Measurements from ENCODE around the gene ABCG5. TPM values are rescaled to one million over a fixed set of nuclear protein-coding genes. Genes with fewer than 3 reads are reported as not detected.

The ABCG5 gene
- polyA plus RNA-seq, 4 donors = 0.39 to 0.47 (median 0.44) TPM

DNA sequence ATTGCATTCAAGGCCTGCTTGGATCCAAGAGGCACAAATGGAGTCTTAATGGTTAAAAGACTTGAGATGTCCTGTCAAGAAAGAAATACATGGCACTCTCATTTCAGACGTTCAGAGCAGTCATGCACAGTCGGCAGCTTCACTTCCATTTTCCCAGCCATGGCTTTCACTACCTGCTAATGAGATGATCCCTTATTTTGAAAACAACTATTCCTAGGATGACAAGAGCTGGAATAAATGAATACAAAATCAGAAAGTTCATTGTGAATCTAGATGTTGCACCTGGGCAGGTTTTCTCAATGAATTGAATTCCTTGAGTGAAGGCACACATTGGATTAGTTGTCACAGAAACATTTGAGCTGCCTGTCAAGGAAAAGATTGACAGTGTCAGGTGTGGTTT lies 25.7 kb downstream of the ABCG5 start:
- DNase-seq (ENCODE audit: low read depth in 4 of 4, low spot score in 3 of 4) = no peak

DNA sequence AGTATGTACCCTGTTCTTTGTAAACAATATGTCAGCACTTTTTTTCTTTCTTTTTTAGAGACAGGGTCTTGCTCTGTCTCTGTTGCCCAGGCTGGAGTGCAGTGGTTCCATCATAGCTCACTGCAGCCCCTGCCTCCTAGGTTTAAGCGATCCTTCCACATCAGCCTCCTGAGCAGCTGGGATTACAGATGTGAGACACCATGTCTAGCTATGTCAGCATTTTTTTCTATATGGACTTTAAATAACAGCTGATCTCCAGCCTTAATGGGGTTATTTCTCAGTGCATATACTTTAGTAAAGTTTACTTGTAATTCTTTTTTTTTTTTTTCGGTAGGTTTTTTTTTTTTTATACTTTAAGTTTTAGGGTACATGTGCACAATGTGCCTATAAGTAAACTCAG lies 26.6 kb downstream of the ABCG5 start:
- no peak for DNase-seq (ENCODE audit: low read depth in 4 of 4, low spot score in 3 of 4)

DNA sequence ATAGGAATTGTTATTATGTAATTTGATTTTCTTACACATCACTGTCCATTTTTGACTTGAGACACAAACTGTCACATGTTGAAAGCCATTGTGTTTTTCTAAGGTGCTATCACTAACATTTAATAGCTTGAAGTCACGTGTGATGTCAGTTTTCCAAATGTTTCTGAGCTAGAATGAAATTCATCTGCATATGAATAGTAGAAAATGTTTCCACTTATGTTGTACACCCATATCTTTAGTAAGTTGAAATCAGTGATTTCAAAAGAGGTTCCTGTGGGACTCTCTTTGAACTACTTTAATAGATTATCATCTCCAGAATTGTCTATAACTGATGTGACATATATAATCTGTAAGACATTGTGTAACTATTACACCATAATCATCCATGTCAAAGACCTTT lies 27.8 kb downstream of the ABCG5 start:
- DNase-seq (ENCODE audit: low read depth in 4 of 4, low spot score in 3 of 4) = no peak

DNA sequence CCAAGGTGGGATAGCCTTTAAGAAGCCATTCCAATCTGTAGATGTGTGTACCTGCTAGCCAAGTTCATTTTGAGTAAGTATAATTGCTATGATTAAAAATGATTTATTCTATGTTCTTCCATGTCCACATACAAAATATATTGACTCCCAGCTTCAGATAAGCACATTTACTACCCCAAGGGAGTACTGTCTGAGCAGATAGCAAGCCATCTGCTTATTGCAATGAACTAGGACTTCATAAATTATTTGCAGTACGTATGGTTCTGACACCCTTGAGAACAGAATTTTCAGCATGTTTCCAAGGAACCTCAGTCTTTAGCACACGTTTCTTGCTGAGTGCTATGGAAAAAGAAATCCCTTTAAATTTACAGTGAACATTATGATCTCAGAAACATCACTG lies 28.2 kb downstream of the ABCG5 start:
- DNase-seq (ENCODE audit: low read depth in 4 of 4, low spot score in 3 of 4) = no peak

DNA sequence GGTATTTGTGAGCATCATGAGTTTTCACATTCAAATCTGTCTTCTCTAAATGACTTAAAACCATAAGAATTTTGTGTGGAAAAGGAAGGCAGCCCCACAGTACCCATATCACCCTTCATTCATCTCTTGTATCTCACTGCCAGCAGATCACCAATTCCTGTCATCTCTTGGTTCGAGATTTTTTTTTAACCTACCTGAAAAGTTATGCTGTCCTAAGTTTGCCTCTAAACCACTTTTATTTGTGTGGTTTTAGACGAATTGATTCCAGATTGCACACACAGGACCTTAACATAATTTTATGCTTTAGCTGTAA lies 32.0 kb downstream of the ABCG5 start:
- DNase-seq (ENCODE audit: low read depth in 4 of 4, low spot score in 3 of 4) = no peak

DNA sequence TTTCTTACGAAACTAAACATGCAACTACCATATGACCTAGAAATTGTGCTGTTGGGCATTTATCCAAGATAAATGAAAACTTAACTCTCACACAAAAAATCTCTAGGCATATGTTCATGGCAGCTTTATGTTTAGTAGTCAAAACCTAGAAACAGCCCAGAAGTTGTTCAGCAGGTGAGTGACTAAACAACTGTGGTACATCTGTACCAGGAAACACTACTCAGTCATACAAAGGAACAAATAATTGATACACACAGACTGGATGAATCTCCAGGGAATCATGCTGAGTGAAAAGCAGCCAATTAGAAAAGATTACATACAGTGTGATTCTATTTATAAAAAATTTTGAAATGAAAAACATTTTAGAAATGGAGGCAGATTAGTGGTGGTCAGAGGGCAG lies 35.5 kb downstream of the ABCG5 start:
- DNase-seq (ENCODE audit: low read depth in 4 of 4, low spot score in 3 of 4) = no peak

DNA sequence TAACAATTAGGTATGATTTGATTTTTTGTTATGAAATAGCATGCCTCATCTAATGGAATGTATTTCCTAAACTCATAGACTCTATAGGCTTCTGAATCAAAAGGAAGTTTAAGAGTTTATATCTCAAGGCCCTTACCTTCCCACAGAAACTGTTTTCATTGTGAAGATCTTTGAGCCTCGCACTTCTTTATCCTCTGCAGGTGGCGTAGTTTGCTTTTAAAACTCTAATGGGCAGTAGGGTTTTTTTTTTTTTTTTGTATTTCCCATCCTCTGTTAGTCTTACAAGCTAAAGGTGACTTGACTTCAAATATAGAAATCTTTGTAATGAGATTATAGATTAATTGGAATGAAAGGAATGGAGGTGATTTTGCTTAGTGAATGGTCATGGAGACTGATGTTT lies 36.5 kb downstream of the ABCG5 start:
- no peak for DNase-seq (ENCODE audit: low read depth in 4 of 4, low spot score in 3 of 4)

DNA sequence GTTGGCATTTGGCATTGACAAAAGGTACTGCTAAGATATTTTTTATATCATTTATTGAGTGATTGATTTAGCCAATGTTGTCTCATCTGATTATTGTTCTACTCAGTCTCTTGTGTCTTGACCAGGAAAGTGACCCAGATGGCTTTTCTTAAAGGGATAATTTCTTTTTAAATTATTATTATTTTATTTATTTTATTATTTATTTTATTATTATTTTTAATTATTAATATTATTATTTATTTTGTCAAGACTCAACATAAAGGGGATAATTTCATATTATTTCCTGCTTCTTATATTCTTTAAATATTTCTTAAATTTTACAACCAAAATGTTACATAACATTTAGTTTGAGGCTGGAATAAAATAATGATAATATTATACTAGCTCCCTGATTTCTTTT lies 37.7 kb downstream of the ABCG5 start:
- DNase-seq (ENCODE audit: low read depth in 4 of 4, low spot score in 3 of 4) = no peak

DNA sequence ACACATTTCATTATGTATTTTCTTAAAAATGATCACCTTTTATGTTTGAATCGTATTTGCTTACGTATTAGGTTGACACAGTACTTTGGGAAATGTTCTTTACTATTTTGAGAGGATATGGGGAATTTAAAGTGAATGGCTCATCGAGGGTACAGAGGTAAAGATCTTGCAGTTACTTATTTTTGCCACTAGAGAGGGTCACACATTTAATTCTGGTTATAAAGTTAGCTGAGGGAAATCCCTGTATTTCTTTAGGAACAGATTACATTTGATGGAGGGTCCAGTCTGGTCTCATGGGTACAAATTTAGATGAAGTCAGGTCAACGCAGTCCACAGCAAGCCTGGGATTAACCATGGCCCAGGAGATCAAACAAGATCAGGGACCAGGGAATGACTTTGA lies 40.3 kb downstream of the ABCG5 start:
- DNase-seq (ENCODE audit: low read depth in 4 of 4, low spot score in 3 of 4) = no peak

DNA sequence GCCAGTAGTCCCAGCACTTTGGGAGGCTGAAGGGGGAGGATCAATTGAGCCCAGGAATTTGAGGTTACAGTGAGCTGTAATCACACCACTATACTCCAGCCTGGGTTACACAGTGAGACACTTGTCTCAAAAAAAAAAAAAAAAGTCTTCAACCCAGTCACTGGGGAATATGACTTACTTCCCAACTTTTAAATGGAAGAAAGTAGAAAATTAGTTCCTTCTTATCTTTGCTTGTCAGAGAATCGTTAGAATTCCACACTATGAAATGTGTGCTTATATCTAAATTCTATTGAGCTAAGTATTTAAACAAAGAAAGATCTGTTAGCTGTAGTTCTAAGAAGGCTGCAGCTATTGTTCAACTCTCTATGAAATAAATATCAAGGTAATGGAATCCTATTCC lies 42.4 kb downstream of the ABCG5 start:
- no peak for DNase-seq (ENCODE audit: low read depth in 4 of 4, low spot score in 3 of 4)

DNA sequence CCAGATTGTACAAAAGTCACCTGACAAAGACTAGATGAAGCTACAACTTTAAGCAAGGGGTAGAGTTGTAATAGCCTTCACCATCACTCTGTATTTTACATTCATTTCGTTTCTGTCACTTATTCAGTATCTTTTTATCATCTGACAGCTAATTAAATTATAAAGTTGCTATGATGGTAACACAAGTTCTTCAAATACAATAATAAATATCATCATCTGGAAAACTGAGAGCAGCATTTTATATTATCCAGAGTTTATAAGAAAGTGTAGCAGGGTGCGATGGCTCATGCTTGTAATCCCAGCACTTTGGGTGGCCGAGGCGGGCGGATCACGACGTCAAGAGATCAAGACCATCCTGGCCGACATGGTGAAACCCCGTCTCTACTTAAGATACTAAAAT lies 43.7 kb downstream of the ABCG5 start:
- DNase-seq (ENCODE audit: low read depth in 4 of 4, low spot score in 3 of 4) = no peak

DNA sequence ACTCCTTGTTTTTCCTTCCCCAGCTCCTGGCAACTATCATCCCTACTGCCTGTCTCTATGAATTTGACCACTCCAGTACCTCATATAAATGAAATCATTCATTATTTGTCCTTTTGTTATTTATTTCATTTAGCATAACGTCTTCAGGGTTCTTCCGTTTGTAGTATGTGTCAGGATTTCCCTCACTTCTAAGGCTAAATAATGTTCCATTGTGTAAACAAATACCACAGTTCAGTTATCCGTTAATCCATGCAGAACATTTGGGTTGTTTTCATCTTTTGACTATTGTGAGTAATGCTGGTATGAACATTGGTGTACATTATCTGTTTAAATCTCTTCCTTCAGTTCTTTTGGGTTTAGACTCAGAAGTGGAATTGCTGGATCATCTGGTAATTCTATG lies 46.0 kb downstream of the ABCG5 start:
- peak in 2 of 4 donors; percentile 23 to 44 for DNase-seq (ENCODE audit: low read depth in 4 of 4, low spot score in 3 of 4)

DNA sequence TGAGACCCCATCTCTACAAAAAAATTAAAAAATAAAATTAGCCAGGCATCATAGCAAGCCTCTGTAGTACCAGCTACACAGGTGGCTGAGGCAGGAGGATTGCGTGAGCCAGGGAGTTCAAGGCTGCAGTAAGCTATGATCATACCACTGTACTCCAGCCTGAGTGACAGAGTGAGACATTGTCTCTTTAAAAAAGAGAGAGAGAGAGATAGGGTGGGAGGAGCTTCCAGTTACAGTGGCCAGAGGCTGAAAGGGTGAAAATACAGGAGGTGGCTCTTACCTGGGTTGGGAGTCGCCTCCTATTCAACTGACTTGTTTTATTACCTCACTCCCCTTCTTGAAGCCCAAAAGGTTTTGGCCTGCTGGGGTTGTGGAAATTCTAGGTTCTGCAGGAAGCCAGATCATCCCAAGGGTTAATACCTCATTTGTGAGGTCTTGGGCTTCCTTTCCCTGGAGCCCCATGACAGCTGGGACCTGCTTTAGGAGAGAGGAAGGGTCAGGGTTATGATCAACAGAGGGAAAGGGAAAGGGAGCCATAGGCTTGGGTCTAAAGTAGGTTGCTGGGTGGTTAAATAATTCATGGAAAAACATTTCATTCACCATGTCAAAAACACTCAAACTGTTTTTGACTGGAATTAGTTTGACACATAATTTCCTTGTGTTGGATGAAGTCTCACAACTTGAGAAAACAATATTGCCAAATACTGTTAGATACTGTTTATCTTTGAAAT lies 47.4 kb downstream of the ABCG5 start:
- no peak for DNase-seq (ENCODE audit: low read depth in 4 of 4, low spot score in 3 of 4)

DNA sequence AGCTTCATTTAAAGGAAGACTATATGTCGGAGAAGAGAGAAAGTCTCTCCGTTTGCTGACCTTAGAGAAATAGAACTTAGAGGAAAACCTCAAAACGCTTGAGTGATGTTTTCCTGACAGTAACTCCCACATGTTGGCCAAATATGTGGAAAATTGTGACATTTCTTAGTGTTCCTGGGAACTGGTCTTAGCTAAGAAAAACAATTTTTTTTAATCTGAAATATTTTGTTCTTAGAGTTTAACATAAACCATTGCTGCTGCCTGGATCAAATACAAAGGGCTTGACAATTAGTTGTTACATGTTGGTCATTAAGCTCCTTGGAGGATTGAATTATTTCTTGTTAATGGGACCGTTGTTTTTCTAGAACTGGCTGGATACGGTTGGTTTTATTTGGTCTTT lies 48.5 kb downstream of the ABCG5 start:
- peak in 1 of 4 donors; percentile 4 for DNase-seq (ENCODE audit: low read depth in 4 of 4, low spot score in 3 of 4)

DNA sequence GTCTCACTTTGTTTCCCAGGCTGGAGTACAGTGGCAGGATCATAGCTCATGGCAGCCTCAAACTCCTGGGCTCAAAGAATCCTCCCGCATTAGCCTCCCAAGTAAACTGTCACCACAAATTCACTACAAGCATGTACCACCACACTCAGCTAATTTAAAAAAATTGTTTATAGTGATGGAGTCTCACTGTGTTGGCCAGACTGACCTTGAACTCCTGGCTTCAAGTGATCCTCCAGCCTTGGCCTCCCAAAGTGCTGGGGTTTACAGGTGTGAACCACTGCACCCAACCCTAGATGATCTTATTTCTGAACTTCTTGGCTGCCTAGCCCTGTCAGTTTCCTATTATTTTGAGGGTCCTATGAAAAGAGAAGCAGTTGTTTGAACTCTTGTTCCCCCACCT lies 50.0 kb downstream of the ABCG5 start:
- no peak for DNase-seq (ENCODE audit: low read depth in 4 of 4, low spot score in 3 of 4)

DNA sequence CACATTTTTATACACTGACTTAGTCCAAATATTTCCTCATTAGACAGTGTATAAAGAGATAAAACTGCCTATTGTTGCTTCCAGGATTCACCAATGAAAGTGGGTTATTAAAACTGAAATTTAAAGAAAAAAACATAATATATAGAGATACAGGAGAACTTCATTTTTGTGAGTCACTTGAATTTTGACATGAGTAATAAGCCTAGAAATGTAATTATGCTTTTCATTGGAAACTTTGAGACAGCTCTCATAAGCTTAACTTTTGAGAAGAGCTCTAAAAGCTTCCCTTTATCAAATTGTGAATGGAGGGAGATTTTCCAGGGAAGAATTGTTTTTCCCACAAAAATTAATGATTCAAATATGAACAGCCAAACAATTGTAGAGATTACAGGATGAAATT lies 50.7 kb downstream of the ABCG5 start:
- DNase-seq (ENCODE audit: low read depth in 4 of 4, low spot score in 3 of 4) = no peak

DNA sequence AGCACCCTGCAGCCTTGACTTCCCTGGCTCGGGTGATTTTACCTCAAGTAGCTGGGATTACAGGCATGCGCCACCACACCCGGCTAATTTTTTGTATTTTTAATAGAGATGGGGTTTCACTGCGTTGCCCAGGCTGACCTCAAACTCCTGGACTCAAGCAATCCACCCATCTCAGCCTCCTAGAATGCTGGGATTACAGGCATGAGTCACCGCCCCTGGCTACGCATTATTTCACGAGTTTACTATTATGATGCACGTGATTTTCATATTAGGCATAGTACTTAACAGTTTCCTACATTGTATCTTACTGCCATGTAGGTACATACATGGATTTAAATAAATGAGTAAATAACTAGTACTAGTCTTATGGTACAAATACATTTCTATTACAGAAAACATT lies 60.4 kb downstream of the ABCG5 start:
- DNase-seq (ENCODE audit: low read depth in 4 of 4, low spot score in 3 of 4) = no peak

DNA sequence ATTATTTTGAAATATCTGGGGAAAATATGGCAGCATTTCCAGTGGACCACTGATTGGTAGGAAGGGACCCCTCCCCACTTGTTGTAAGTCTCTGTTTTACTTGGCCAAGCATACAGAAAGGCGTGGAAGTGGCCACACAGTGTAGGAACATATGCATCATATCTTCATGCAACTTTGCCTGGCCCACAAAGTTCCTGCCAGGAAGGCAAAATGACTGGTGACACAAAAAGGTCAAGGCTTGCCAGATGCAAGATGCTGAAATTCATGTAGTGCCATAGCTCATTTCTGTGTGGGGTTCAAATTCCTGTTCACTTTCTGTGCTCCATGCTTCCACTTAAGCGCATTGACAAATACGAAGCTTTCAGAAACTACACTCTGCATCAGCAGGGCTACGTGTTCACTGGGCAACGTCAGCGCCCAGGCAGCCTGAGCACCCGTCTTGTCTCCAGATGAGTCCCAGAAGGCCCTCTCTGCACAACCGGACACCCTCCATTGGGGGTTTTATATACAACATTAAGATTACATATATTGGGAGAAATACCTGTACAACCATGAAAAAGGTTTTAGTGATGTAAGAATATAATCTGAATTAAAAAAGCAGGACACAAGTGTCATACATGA lies 61.2 kb downstream of the ABCG5 start:
- no peak for DNase-seq (ENCODE audit: low read depth in 4 of 4, low spot score in 3 of 4)

DNA sequence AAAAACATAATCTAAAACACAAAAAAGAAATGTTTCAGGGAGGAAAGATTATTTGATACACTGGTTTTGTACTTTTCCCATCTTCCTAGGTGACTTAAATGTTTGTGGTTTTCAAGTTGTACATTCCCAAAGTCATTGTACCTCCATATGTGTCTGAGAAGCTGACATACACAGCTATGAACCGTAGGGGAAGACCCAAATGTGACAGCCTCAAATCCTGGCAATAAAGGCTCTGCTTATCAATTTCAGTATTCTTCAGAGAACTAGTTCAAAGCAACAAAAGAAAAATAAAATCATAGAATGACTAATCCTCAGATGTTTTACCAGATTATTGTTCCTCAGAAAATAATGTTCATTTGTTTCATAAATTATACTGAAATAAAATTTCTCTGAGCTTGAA lies 62.3 kb downstream of the ABCG5 start:
- DNase-seq (ENCODE audit: low read depth in 4 of 4, low spot score in 3 of 4) = no peak

DNA sequence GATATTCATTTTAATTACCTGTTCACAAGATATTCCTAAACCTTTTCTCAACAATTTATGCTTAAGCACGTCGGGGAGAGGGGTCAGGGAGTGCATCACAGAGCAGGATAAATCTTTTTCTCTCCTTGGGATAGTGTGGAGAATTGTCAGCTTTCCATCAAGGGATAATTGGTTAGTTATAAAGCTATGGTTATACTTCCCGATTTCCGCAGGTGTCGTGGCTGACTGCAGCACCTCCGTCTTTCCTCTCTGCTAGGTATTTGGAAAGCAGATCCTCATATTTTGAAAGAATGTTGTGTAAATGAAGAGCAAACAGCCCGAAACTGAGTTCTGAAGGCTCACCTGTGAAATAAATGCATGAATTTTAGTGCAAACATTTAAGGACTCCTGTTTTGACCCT lies 64.0 kb downstream of the ABCG5 start:
- no peak for DNase-seq (ENCODE audit: low read depth in 4 of 4, low spot score in 3 of 4)

DNA sequence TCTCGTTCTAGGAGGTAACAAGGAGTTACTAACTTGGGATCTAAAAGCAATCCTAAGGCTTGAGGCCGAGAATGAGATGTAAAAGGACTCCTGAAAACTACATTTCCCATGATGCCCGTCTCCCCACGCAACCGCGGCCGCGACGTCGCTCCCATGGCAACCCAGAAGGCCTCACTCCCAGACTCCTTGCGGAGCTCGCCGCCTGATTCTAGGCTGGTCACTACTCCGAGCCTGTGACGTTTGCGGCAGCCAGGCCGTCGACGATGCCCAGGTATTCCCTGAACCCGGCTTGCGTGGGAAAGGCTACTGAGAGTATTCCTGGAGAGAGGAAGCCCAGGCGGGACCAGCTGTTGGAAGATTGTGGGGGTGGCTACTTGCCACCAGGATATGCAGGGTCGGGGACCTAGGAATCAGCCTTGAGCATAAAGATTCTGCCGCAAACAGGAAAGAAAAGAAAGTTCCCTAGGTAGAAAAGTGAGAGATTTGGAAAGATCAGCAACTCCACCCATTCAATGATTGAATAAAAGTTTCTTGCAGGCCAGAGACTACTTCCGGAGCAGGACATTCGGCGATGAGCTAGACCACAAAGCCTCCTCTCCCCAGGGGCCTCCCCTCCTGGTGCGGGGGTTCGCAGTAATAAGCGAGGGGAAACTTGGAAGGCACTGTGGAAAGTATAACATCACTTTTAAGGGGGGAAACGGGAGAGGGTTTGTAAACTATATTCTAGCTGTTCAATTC lies 64.6 kb downstream of the ABCG5 start, which contains the start of gene DYNC2LI1:
TSS of gene DYNC2LI1 (plus strand) at position 164 of the 738 bp plus-strand sequence. CDS start at position 264, 100 bp downstream.
- DNase-seq (ENCODE audit: low read depth in 4 of 4, low spot score in 3 of 4) = peak; percentile 84 to 90 (median 86)

DNA sequence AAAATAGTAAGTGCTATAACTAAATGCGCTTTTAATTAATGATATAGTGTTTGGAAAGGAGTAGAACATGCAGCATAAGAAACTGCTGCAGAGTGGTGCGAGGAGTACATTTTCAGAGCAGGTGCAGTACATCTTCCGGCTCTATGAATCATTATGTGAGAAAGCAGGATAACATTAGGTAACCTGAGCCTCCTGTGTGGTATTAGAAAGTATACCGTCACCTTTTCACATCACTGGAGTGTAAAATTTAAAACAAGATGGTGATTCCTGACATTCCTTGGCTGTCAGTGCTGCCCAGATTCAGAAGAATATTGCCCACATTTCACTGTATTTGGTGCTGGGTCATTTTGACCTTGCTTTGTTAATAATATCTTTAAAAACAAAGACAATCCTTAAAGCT lies 72.6 kb downstream of the ABCG5 start:
- no peak for DNase-seq (ENCODE audit: low read depth in 4 of 4, low spot score in 3 of 4)

All from right renal pelvis (tissue), 4 donors.